Psoas muscle (tissue), 8 donors: ENCODE measurements around the gene ANKAR. TPM values are rescaled to one million over a fixed set of nuclear protein-coding genes. Genes with fewer than 3 reads are reported as not detected.
A peak's percentile ranks its signal among the peaks of the same experiment; 100 is the strongest.
"Not testable (repeated sequence)": the region's sequence is repeated elsewhere in the genome, so short reads cannot be mapped to it uniquely, and the experiment has no call there.

Source experiments
- ATAC-seq, 4 donors: fragments of 200-7000 bp; cut with Tn5 transposase; one replicate each; pipeline ENCODE4 v1.9.1; 2020; ENCODE audit warnings: moderate library complexity in 3 of 4, mild to moderate bottlenecking in 2 of 4
- DNase-seq, 2 donors: peaks; one replicate each; pipeline ENCODE4 v3.0.0-alpha.2; 2020
- H3K27ac ChIP-seq: fragments of 200-600 bp; one replicate; pipeline ENCODE4 v1.8.0; 2022
- H3K27me3 ChIP-seq, 3 donors: fragments of 200-600 bp in 1 of 3; one replicate each; pipeline versions ENCODE4 v1.6.1 to v1.8.0; 2013 to 2022; ENCODE audit warnings: low read length in 2 of 3, mild to moderate bottlenecking in 2 of 3, moderate library complexity in 1 of 3; ENCODE audit not compliant: insufficient read depth in 3 of 3
- H3K36me3 ChIP-seq, 2 donors: fragments of 200-600 bp in 1 of 2; one replicate each; pipeline versions ENCODE4 v1.6.1 to v1.8.0; 2013 to 2022; ENCODE audit warnings: low read depth in 1 of 2, mild to moderate bottlenecking in 1 of 2, moderate library complexity in 1 of 2; ENCODE audit not compliant: insufficient read depth in 1 of 2
- H3K4me1 ChIP-seq: fragments of 200-600 bp; one replicate; pipeline ENCODE4 v1.8.0; 2022
- H3K4me3 ChIP-seq: fragments of 200-600 bp; one replicate; pipeline ENCODE4 v1.8.0; 2022; ENCODE audit warnings: mild to moderate bottlenecking
- H3K9me3 ChIP-seq: fragments of 200-600 bp; one replicate; pipeline ENCODE4 v1.8.0; 2022
- CTCF ChIP-seq: fragments of 200-600 bp; IDR thresholded peaks from one replicate; pipeline ENCODE4 v1.8.0; 2022; ENCODE audit warnings: antibody characterized with exemption
- WGBS, 3 donors: extraction: QIAGEN DNeasy Blood & Tissue Kit; methylation state at CpG; one replicate each; pipeline versions ENCODE4 v1.1.6 to v1.1.7; 2013; 5-methylcytosine and 5-hydroxymethylcytosine counted together
- intact Hi-C, 2 donors: fragments of 100-400 bp; cut with DNase I; formaldehyde crosslinking; loops; one replicate each; pipeline versions ENCODE4 v1.11.0 to v1.14.2; 2022
- polyA plus RNA-seq, 3 donors: library from polyadenylated mRNA; stranded (reverse); fragments of 200-250 nt; gene quantifications; one replicate each; pipeline ENCODE4 v1.2.3, GENCODE V29; 2013
- total RNA-seq, 4 donors: library from RNA; stranded (reverse); fragmentation: NEBNext Ultra II Directional in 2 of 4; extraction: Animal tissue kit (Norgen Biotek cat#: 25700) in 2 of 4; gene quantifications; one replicate each; pipeline versions ENCODE4 v1.2.1 to v1.2.4, GENCODE V29; 2021 to 2023
- donor health status: healthy with polysubstance abuse.
- donor health status: DM: no; HTN: no; CAD: no; lungs with moderate emphysema.
- donor health status: Bipolar disorder and iron deficiency.
- donor health status: healthy.
- donor health status: DM: yes; HTN: yes; CAD: no.
- donor health status: DM: no; HTN: no; CAD: no.
- donor health status: DM: no; HTN: no; CAD: no.
- donor health status: DM: yes; HTN: yes; CAD: no.

The ANKAR gene
- total and polyA plus RNA-seq, 7 donors: 0.72 to 8.7 (median 4.1) TPM

GRCh38 chr2:189685540-189686229, 11.2 kb downstream of the ANKAR start:
- TF ChIP-seq CTCF: no peak
- ATAC-seq (no peak), DNase-seq (no peak)

GRCh38 chr2:189687796-189688195, 13.3 kb downstream of the ANKAR start:
- ATAC-seq, H3K27me3 ChIP-seq, H3K4me3 ChIP-seq, H3K27ac ChIP-seq, intact Hi-C loops, DNase-seq, H3K4me1 ChIP-seq, H3K9me3 ChIP-seq: not testable (repeated sequence)
- peaks cover 0 to 15% of the 10 kb centered on the region in 2 donors for H3K36me3 ChIP-seq
- WGBS, 3 donors: 91 to 97% (median 97%) methylated on average over 1 of the region's 1 CpG

More at GRCh38 chr2:189685540-189686229, 11.2 kb downstream of the ANKAR start:
- intact Hi-C loops: no loop called here
- Histone ChIP-seq H3K9me3 (no peaks in the 10 kb centered on the region), H3K4me3 (no peak overlapping the region), H3K36me3 (peaks cover 0 to 8% of the 10 kb centered on the region in 2 donors), H3K4me1 (peaks cover 3% of the 10 kb centered on the region), H3K27me3 (no peaks in the 10 kb centered on the region), H3K27ac (no peak overlapping the region)
- WGBS, 3 donors: 50 to 67% (median 63%) methylated on average over 2 of the region's 2 CpGs

DNA sequence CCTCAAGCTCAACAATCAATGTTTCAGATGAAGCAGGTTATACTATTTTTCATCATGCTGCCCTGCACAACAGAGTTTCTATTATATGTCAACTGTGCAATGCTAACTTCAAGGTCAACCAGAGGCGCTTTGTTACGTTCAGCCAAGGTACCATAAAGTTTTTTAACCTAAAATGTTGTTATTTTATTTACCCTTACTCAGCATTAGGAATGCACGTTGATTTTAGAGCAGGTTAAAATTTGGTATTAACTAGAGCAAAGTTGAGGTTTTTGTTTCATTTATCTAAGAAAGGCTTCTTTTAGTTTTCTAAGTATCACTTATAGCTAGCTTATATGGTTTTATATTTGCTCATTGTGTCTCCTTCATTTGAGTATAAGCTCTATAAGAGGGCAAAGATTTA, 21.8 kb downstream of the ANKAR start:
- no peak for ATAC-seq
- no peak for TF ChIP-seq CTCF
- WGBS, 3 donors: 89 to 94% (median 92%) methylated on average over 3 of the region's 3 CpGs
- H3K9me3 ChIP-seq: no peaks in the 10 kb centered on the region
- H3K27me3 ChIP-seq: no peaks in the 10 kb centered on the region
- intact Hi-C loops: loop anchor here in 1 of 2 donors (5.0 kb wide), 1 partner anchor 34 kb away; the partner anchor contains the start of gene ASNSD1
- peaks cover 0 to 8% of the 10 kb centered on the region in 2 donors for H3K36me3 ChIP-seq
- no peak overlapping the region for H3K4me3 ChIP-seq
- DNase-seq: no peak
- no peak overlapping the region for H3K27ac ChIP-seq
- H3K4me1 ChIP-seq: no peaks in the 10 kb centered on the region

DNA sequence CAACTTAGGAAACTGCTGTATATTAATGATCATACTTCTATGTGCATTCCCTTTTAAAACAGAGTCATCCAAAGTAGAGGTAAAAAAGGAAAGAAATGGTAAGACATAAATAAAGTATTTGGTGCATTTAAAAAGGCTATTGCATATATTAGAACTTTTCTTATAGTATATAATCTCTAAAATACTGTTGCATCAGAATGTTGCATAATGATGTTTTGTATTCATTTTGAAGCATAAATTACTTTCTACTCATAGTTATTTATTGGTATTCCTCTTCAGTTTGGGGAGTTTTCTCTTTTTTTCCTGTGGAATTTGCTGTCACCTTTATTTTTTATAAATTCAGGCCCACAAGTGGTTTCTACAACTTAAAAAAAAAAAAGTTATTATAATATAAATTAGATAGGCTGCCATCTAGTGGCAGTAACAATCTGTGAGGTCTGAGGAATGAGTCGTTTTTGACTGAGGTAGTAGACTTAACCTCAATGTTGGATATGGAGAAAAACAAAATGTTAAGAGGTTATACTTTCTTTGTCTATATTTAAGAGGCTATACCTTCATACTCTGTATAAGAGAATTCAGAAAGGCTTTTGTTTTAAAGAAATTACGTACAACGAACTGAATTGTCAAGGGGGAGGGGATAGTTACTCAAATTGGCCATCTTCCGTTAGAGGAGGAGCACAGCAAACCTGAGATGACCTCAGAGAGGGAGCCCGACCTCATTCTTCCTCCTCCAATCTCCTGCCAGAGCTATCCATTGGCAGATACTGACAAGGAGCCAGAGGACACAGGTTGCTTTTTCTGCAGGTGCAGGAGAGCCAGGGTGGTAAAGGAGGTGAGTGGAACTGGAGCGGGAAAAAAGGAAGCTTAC, 23.8 kb downstream of the ANKAR start:
- peak; percentile 76 for TF ChIP-seq CTCF
- peak; percentile 63 to 89 (median 68) for ATAC-seq
- no peaks in the 10 kb centered on the region for H3K27me3 ChIP-seq
- H3K9me3 ChIP-seq: no peaks in the 10 kb centered on the region
- WGBS, 3 donors: 25 to 30% (median 26%) methylated on average over 6 of the region's 6 CpGs
- peak overlapping the region; percentile 48 for H3K27ac ChIP-seq
- DNase-seq: no peak
- no peaks in the 10 kb centered on the region for H3K36me3 ChIP-seq
- intact Hi-C loops: loop anchor here (1.0 to 5.0 kb wide), 2 partner anchors 36 to 37 kb away; partner anchors contain the start of gene ASNSD1 (in 2 of the 2)
- no peaks in the 10 kb centered on the region for H3K4me1 ChIP-seq
- peak overlapping the region; percentile 39 for H3K4me3 ChIP-seq

- H3K9me3 ChIP-seq: no peaks in the 10 kb centered on the region
- H3K27ac ChIP-seq: no peak overlapping the region
- no peak for TF ChIP-seq CTCF
- no peaks in the 10 kb centered on the region for H3K4me1 ChIP-seq
- ATAC-seq: no peak
- no peak for DNase-seq
- H3K27me3 ChIP-seq: no peaks in the 10 kb centered on the region
- WGBS, 3 donors: 46 to 49% (median 49%) methylated on average over 2 of the region's 2 CpGs
- H3K4me3 ChIP-seq: no peak overlapping the region
- H3K36me3 ChIP-seq: peaks cover 0 to 10% of the 10 kb centered on the region in 2 donors
- intact Hi-C loops: no loop called here
These were observed 26.2 kb downstream of the ANKAR start for GRCh38 chr2:189700681-189701080.
